PC-9 (cell line): Measurements from ENCODE around the gene TXNDC16. TPM values are rescaled to one million over a fixed set of nuclear protein-coding genes. Genes with fewer than 3 reads are reported as not detected.

Experiments used
- BruUV-seq: library from RNA; stranded (reverse); fragments of 400-500 nt; replicated peaks from 2 replicates; lab custom pipeline; 2021; lab: Mats Ljungman, UMichigan
- CTCF ChIA-PET: fragments of 300-600 bp; sonication (Branson Sonifier 250); formaldehyde crosslinking; loops from one replicate; lab custom pipeline; 2022; ENCODE audit warnings: antibody characterized with exemption; lab: Charles Lee
- POLR2A ChIA-PET: fragments of 300-600 bp; sonication (Branson Sonifier 250); formaldehyde crosslinking; loops from one replicate; lab custom pipeline; 2022; ENCODE audit warnings: antibody characterized with exemption; ENCODE audit not compliant: unreplicated experiment; lab: Charles Lee
- DNase-seq, 2 experiments: peaks; one replicate each; pipeline versions ENCODE4 v3.0.0 to v3.0.0-alpha.2; 2015 to 2022; ENCODE audit warnings: mixed read lengths in 1 of 2
- H2AFZ ChIP-seq: fragments of 200-600 bp; sonication (generic); 2 replicates; pipeline ENCODE4 v1.8.1; 2017; ENCODE audit warnings: antibody characterized with exemption
- H3F3A ChIP-seq: fragments of 200-600 bp; sonication (generic); 2 replicates; pipeline ENCODE4 v1.8.1; 2017; ENCODE audit warnings: antibody characterized with exemption, mild to moderate bottlenecking, low read depth; ENCODE audit not compliant: insufficient read depth
- H3K27ac ChIP-seq: fragments of 200-600 bp; sonication (generic); 2 replicates; pipeline ENCODE4 v1.6.1; 2016; ENCODE audit warnings: mixed run types
- H3K27me3 ChIP-seq: fragments of 200-600 bp; sonication (generic); 2 replicates; pipeline ENCODE4 v1.6.1; 2016; ENCODE audit warnings: low read depth, mixed run types; ENCODE audit not compliant: insufficient read depth
- H3K36me3 ChIP-seq: fragments of 200-600 bp; sonication (generic); 2 replicates; pipeline ENCODE4 v1.6.1; 2016; ENCODE audit warnings: low read depth, mixed run types
- H3K4me1 ChIP-seq: fragments of 200-600 bp; sonication (generic); replicated peaks from 2 replicates; pipeline ENCODE4 v1.6.1; 2016; ENCODE audit warnings: mixed run types; ENCODE audit not compliant: insufficient read depth
- H3K4me2 ChIP-seq: fragments of 200-600 bp; sonication (generic); 2 replicates; pipeline ENCODE4 v1.6.1; 2017; ENCODE audit warnings: mixed run types
- H3K4me3 ChIP-seq: fragments of 200-600 bp; sonication (generic); 2 replicates; pipeline ENCODE4 v1.6.1; 2016; ENCODE audit warnings: mixed run types
- H3K79me2 ChIP-seq: fragments of 200-600 bp; sonication (generic); 2 replicates; pipeline ENCODE4 v1.6.1; 2017; ENCODE audit warnings: low read depth, mixed run types
- H3K9me2 ChIP-seq: fragments of 200-600 bp; sonication (generic); 2 replicates; pipeline ENCODE4 v1.8.1; 2017; ENCODE audit warnings: mild to moderate bottlenecking; ENCODE audit not compliant: insufficient read depth
- H3K9me3 ChIP-seq: fragments of 200-600 bp; sonication (generic); 2 replicates; pipeline ENCODE4 v1.8.1; 2016; ENCODE audit warnings: low read depth; ENCODE audit not compliant: insufficient read depth
- H4K20me1 ChIP-seq: fragments of 200-600 bp; sonication (generic); 2 replicates; pipeline ENCODE4 v1.8.1; 2017; ENCODE audit not compliant: insufficient read depth
- CTCF ChIP-seq: fragments of 200-600 bp; sonication (generic); conservative IDR thresholded peaks from 2 replicates; pipeline ENCODE4 v1.6.1; 2017; ENCODE audit warnings: mixed run types, antibody characterized with exemption, mild to moderate bottlenecking, moderate library complexity
- EZH2 ChIP-seq: fragments of 200-600 bp; sonication (generic); IDR thresholded peaks from 2 replicates; pipeline ENCODE4 v1.8.0; 2017; ENCODE audit warnings: antibody characterized with exemption, low read depth
- intact Hi-C: fragments of 100-400 bp; cut with micrococcal nuclease; formaldehyde crosslinking; loops from one replicate; pipeline ENCODE4 v1.10.0; 2022; ENCODE audit not compliant: unreplicated experiment
- total RNA-seq: library from RNA; stranded (reverse); gene quantifications from 2 replicates; pipeline ENCODE4 v1.2.3, GENCODE V29; 2021

TXNDC16 gene
- total RNA-seq, 1 experiment from 2014 or later, result 5.7 TPM

DNA sequence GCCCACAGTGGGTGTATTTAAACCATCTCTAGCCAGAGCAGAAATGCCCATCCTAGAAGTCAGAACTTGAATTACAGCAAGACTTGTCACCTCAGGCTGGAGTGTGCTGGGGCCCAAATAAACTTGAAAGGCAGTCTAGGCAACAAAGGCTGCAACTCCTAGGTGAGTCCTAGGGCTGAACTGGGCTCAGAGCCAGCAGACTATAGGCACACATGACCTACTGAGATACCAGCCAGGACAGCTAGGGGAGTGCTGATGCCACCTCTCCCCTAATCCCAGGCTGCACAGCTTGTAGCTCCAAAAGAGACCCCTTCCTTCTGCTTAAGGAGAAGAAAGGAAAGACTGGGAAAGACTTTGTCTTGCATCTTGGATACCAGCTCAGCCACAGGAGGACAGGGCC, 106.0 kb downstream of the TXNDC16 start:
- Histone ChIP-seq H4K20me1 (no peaks in the 10 kb centered on the region), H3K27ac (no peak overlapping the region), H3K36me3 (no peaks in the 10 kb centered on the region), H3K9me3 (no peaks in the 10 kb centered on the region), H3K9me2 (no peaks in the 10 kb centered on the region), H3K27me3 (no peaks in the 10 kb centered on the region), H3K4me2 (no peak overlapping the region), H3K4me1 (no peaks in the 10 kb centered on the region), H3K79me2 (no peaks in the 10 kb centered on the region), H3F3A (no peaks in the 10 kb centered on the region), H2AFZ (no peak overlapping the region), H3K4me3 (no peak overlapping the region)
- intact Hi-C loops, result no loop called here
- ChIA-PET CTCF (no interaction called here), POLR2A (no interaction called here)
- TF ChIP-seq CTCF (no peak), EZH2 (no peak)
- BruUV-seq, result no TSS peak
- DNase-seq, result no peak

DNA sequence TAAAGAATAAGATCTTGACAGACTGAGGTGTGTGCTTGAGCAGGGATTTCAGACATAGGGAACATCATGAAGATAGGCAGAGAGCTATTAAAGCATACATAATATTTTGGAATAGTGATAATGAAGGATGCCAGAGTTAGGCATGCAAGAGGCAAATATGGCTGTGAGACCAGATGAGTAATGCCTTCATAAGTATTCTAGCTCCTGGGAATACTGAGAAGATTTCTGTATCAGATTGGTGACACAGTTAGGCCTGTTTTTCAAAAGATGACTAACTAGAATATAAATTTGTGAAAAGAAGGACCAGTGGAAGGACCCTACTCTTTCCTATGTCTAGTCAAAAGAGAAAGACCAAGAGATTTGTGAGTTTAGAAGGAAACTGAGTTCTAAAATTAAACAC, 108.8 kb downstream of the TXNDC16 start:
- H3K4me3 ChIP-seq, result no peak overlapping the region
- ChIA-PET CTCF (no interaction called here), POLR2A (no interaction called here)
- no peak overlapping the region for H3K27ac ChIP-seq
- no TSS peak for BruUV-seq
- no peak overlapping the region for H2AFZ ChIP-seq
- DNase-seq, result no peak
- H3K9me2 ChIP-seq, result no peaks in the 10 kb centered on the region
- H3K27me3 ChIP-seq, result no peaks in the 10 kb centered on the region
- TF ChIP-seq CTCF (no peak), EZH2 (no peak)
- H3K4me1 ChIP-seq, result no peaks in the 10 kb centered on the region
- no peaks in the 10 kb centered on the region for H3K36me3 ChIP-seq
- H4K20me1 ChIP-seq, result no peaks in the 10 kb centered on the region
- no peak overlapping the region for H3K4me2 ChIP-seq
- intact Hi-C loops, result no loop called here
- H3K79me2 ChIP-seq, result no peaks in the 10 kb centered on the region
- no peaks in the 10 kb centered on the region for H3F3A ChIP-seq
- H3K9me3 ChIP-seq, result no peaks in the 10 kb centered on the region

DNA sequence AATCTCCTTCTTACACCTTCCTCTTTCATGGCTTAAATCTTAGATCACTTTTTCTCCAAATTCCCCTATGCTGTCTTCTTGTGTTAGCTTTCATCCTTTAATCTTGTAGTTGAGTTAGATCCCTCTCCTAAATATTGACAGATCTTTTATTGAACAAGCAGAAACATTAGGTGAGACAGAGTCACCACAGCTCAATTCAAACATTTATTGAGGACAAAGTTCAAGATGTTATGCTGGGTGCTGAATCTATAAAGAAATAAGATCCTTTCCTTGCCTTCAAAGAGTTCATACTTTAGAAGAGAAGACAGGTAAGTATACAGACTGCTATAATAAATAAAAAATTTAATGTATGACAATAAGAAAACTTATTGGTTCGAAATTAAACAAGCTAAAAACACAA, 109.7 kb downstream of the TXNDC16 start:
- Histone ChIP-seq H3K4me1 (no peaks in the 10 kb centered on the region), H3K27me3 (no peaks in the 10 kb centered on the region), H3K9me2 (no peaks in the 10 kb centered on the region), H3K4me3 (no peak overlapping the region), H3K4me2 (no peak overlapping the region), H3K9me3 (no peaks in the 10 kb centered on the region), H2AFZ (no peak overlapping the region), H3K27ac (no peak overlapping the region), H3K36me3 (no peaks in the 10 kb centered on the region), H3F3A (no peaks in the 10 kb centered on the region), H4K20me1 (no peaks in the 10 kb centered on the region), H3K79me2 (no peaks in the 10 kb centered on the region)
- TF ChIP-seq EZH2, result no peak
- no peak for TF ChIP-seq CTCF
- BruUV-seq, result no TSS peak
- ChIA-PET POLR2A (interaction anchor here (0.5 kb wide), 1 partner anchor 618 kb away, joined by 5 read pairs; no protein-coding TSS in a partner anchor), CTCF (no interaction called here)
- intact Hi-C loops, result no loop called here
- DNase-seq, result no peak
